Endodermal cell (in vitro differentiated cells): ENCODE data around the gene EIF5A. TPM values are rescaled to one million over a fixed set of nuclear protein-coding genes. Genes with fewer than 3 reads are reported as not detected.

ENCODE experiments used
- DNase-seq: peaks from one replicate; pipeline ENCODE4 v3.0.0-alpha.2; 2017
- H3K27ac ChIP-seq: 2 replicates; pipeline ENCODE4 v1.5.1; 2013; ENCODE audit warnings: mild to moderate bottlenecking, low read depth, low read length, moderate library complexity
- H3K27me3 ChIP-seq: 2 replicates; pipeline ENCODE4 v1.6.1; 2013; ENCODE audit warnings: mild to moderate bottlenecking, low read length, moderate library complexity; ENCODE audit not compliant: insufficient read depth, control insufficient read depth, poor library complexity, severe bottlenecking
- H3K36me3 ChIP-seq: 2 replicates; pipeline ENCODE4 v1.7.0; 2013; ENCODE audit warnings: mild to moderate bottlenecking, low read length, moderate library complexity; ENCODE audit not compliant: control insufficient read depth, insufficient read depth
- H3K4me1 ChIP-seq: one replicate; pipeline ENCODE4 v1.7.0; 2013; ENCODE audit warnings: low read length; ENCODE audit not compliant: control insufficient read depth, insufficient read depth
- H3K4me3 ChIP-seq: 2 replicates; pipeline ENCODE4 v1.5.1; 2013; ENCODE audit warnings: mild to moderate bottlenecking, low read length, moderate library complexity
- H3K9ac ChIP-seq: 2 replicates; pipeline ENCODE4 v1.6.1; 2013; ENCODE audit warnings: mild to moderate bottlenecking, low read length, moderate library complexity; ENCODE audit not compliant: poor library complexity, severe bottlenecking; ENCODE audit errors: extremely low read depth
- H3K9me3 ChIP-seq: 2 replicates; pipeline ENCODE4 v1.6.1; 2013; ENCODE audit warnings: mild to moderate bottlenecking, low read length, moderate library complexity; ENCODE audit not compliant: control insufficient read depth
- H3K27ac Mint-ChIP-seq: 2 replicates; pipeline ENCODE4 v1.8.0; 2020; ENCODE audit warnings: mixed read lengths
- H3K27me3 Mint-ChIP-seq: 2 replicates; pipeline ENCODE4 v1.8.0; 2021; ENCODE audit warnings: mild to moderate bottlenecking, mixed read lengths; ENCODE audit not compliant: insufficient read depth
- H3K36me3 Mint-ChIP-seq: 2 replicates; pipeline ENCODE4 v1.8.0; 2020; ENCODE audit warnings: low read depth, mixed read lengths
- H3K4me1 Mint-ChIP-seq: 2 replicates; pipeline ENCODE4 v1.8.0; 2020; ENCODE audit warnings: mixed read lengths
- H3K4me3 Mint-ChIP-seq: 2 replicates; pipeline ENCODE4 v1.8.0; 2020; ENCODE audit warnings: mild to moderate bottlenecking, moderate library complexity, mixed read lengths
- H3K9me3 Mint-ChIP-seq: 2 replicates; pipeline ENCODE4 v1.8.0; 2020; ENCODE audit warnings: mild to moderate bottlenecking, mixed read lengths
- CTCF ChIP-seq: fragments of 200-600 bp; sonication (generic); conservative IDR thresholded peaks from 2 replicates; pipeline ENCODE4 v1.5.0; 2021; ENCODE audit warnings: antibody characterized with exemption, mild to moderate bottlenecking
- WGBS, 2 experiments: methylation state at CpG; one replicate each; pipeline versions ENCODE4 v1.1.5 to v1.1.7; 2013; ENCODE audit warnings: missing lambda C conversion rate in 2 of 2, mixed read lengths in 1 of 2; ENCODE audit not compliant: insufficient coverage in 1 of 2, insufficient read length in 1 of 2; 5-methylcytosine and 5-hydroxymethylcytosine counted together
- total RNA-seq, 2 donors: library from RNA; stranded (reverse); fragmentation: NEBNext Ultra II Directional in 1 of 2; extraction: Animal tissue kit (Norgen Biotek cat#: 25700) in 1 of 2; gene quantifications; 2 replicates in 1 of 2; 3 replicates in 1 of 2; pipeline ENCODE4 v1.2.1, GENCODE V29; 2021

EIF5A gene
- total RNA-seq, 2 donors from 2014 or later = 488 to 556 TPM

GRCh38 chr17:7290685-7291084 lies 16.7 kb upstream of the EIF5A start:
- Mint-ChIP-seq H3K27me3 (peaks cover 60% of the 10 kb centered on the region), H3K4me3 (no peak overlapping the region), H3K4me1 (peaks cover 3% of the 10 kb centered on the region), H3K36me3 (no peaks in the 10 kb centered on the region), H3K9me3 (no peaks in the 10 kb centered on the region), H3K27ac (no peak overlapping the region)
- no peak overlapping the region for H3K4me3 ChIP-seq
- no peaks in the 10 kb centered on the region for H3K9me3 ChIP-seq
- no peak for DNase-seq
- 87 to 89% methylated on average over 9 to 11 of the region's 11 CpGs for WGBS, 2 experiments
- H3K27ac ChIP-seq = no peak overlapping the region
- peaks cover 41% of the 10 kb centered on the region for H3K27me3 ChIP-seq
- no peaks in the 10 kb centered on the region for H3K4me1 ChIP-seq
- H3K36me3 ChIP-seq = no peaks in the 10 kb centered on the region
- no peak overlapping the region for H3K9ac ChIP-seq
- no peak for TF ChIP-seq CTCF

GRCh38 chr17:7292194-7292593 lies 15.2 kb upstream of the EIF5A start:
- Histone ChIP-seq H3K4me1 (no peaks in the 10 kb centered on the region), H3K36me3 (no peaks in the 10 kb centered on the region), H3K9me3 (no peaks in the 10 kb centered on the region), H3K27ac (no peak overlapping the region), H3K9ac (no peak overlapping the region), H3K4me3 (no peak overlapping the region), H3K27me3 (peaks cover 54% of the 10 kb centered on the region)
- DNase-seq = no peak
- Mint-ChIP-seq H3K36me3 (no peaks in the 10 kb centered on the region), H3K9me3 (no peaks in the 10 kb centered on the region), H3K4me3 (no peak overlapping the region), H3K4me1 (peaks cover 3% of the 10 kb centered on the region), H3K27me3 (peaks cover 71% of the 10 kb centered on the region), H3K27ac (no peak overlapping the region)
- WGBS, 2 experiments = 100% methylated on average over 2 of the region's 2 CpGs; no CpG with 5 or more reads in 1 of the 2 experiments
- no peak for TF ChIP-seq CTCF

GRCh38 chr17:7292729-7293128 lies 14.7 kb upstream of the EIF5A start:
- DNase-seq = no peak
- Mint-ChIP-seq H3K4me1 (peaks cover 3% of the 10 kb centered on the region), H3K27ac (no peak overlapping the region), H3K36me3 (no peaks in the 10 kb centered on the region), H3K9me3 (no peaks in the 10 kb centered on the region), H3K4me3 (no peak overlapping the region), H3K27me3 (peaks cover 67% of the 10 kb centered on the region)
- Histone ChIP-seq H3K4me3 (no peak overlapping the region), H3K36me3 (no peaks in the 10 kb centered on the region), H3K27me3 (peaks cover 54% of the 10 kb centered on the region), H3K9ac (no peak overlapping the region), H3K4me1 (no peaks in the 10 kb centered on the region), H3K9me3 (no peaks in the 10 kb centered on the region), H3K27ac (no peak overlapping the region)
- no peak for TF ChIP-seq CTCF
- WGBS, 2 experiments = 64 to 76% methylated on average over 5 to 6 of the region's 6 CpGs
